ENCODE data around the gene CYP26A1. TPM values are rescaled to one million over a fixed set of nuclear protein-coding genes. Genes with fewer than 3 reads are reported as not detected.
A peak's percentile ranks its signal among the peaks of the same experiment; 100 is the strongest.

The CYP26A1 gene
- total RNA-seq, 1 donor from 2014 or later: not detected

DNA sequence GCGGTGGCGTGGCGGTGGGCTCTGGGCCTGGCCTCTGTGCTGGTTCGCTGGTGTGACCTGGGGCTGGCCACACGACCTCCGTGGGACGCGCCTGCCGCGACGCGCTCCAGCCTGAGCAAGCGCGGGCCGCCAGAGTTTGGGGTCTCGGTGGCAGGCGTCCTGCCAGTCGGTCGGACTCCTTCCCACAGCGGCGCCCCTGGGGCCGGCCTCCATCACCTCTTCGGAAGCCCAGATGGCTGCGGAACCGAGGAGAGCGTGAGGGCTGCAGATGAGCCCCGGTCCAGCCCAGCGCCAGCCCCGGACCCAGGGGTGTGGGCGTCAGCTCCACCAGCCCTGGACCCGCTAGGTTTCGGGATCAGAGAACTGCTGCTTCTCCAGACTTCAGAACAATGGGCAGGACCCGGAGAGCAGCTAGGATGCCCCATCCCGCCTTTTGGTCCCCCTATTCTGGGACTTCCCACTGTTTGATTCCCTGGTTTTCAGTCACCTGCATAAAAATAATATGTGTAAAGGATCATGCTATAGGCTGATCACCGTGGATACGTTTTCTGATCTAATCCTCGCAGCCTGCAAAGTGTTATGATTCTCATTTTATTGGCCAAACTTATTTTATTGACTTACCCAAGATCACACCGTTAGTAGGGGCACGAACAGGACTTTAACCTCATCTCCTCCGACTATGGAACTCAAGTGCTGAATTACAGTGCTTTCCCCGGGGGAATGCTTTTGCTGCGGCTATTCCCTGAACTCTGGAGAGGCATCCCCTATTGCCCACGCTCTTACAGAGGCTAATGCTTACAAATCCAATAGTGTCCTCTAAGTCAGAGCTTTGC, 10.3 kb upstream of the CYP26A1 start:
- TF ChIP-seq, protein P1, sequence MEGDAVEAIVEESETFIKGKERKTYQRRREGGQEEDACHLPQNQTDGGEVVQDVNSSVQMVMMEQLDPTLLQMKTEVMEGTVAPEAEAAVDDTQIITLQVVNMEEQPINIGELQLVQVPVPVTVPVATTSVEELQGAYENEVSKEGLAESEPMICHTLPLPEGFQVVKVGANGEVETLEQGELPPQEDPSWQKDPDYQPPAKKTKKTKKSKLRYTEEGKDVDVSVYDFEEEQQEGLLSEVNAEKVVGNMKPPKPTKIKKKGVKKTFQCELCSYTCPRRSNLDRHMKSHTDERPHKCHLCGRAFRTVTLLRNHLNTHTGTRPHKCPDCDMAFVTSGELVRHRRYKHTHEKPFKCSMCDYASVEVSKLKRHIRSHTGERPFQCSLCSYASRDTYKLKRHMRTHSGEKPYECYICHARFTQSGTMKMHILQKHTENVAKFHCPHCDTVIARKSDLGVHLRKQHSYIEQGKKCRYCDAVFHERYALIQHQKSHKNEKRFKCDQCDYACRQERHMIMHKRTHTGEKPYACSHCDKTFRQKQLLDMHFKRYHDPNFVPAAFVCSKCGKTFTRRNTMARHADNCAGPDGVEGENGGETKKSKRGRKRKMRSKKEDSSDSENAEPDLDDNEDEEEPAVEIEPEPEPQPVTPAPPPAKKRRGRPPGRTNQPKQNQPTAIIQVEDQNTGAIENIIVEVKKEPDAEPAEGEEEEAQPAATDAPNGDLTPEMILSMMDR (IDR thresholded peaks at IDR 0.05): no peak
- Histone ChIP-seq H3K9me3 (no peaks in the 10 kb centered on the region), H3K27me3 (peaks cover 71% of the 10 kb centered on the region), H3K4me1 (peaks cover 19% of the 10 kb centered on the region), H3K27ac (no peak overlapping the region), H3K36me3 (no peaks in the 10 kb centered on the region), H3K4me3 (no peak overlapping the region)
- ATAC-seq: no peak
- DNase-seq: no peak
- intact Hi-C loops (cut with DNase I): no loop called here

DNA sequence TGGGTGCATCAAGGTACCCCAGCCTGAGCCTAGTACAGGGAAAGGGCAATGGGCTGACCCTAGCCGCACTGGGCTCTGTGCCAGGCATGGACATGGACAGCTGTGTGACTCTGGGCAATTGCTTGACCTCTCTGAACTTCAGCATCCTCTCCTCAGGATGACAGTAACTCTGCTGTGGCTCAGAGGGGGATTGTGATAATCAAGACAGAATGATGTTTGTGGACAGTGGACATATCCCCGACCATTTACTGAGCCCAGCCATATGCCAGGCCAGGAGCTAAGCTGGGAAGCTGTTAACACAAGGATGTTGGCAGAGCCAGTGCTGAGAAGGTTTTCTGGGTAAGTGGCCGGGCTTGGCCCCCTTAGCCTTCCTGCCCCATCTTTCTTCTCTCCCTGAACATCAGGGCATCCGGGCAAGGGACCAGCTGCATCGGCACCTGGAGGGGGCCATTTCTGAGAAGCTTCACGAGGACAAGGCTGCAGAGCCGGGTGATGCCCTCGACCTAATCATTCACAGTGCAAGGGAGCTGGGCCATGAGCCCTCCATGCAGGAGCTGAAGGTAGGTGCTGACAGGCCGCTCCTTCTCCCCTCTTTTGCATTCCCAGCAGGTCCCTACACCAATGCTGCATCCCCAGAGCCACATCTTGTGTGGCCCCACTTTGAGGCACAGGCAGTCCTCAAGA, 9.6 kb upstream of the CYP26A1 start:
- Histone ChIP-seq H3K27ac (no peak overlapping the region), H3K9me3 (no peaks in the 10 kb centered on the region), H3K27me3 (peaks cover 79% of the 10 kb centered on the region), H3K4me3 (no peak overlapping the region), H3K4me1 (peaks cover 22% of the 10 kb centered on the region), H3K36me3 (no peaks in the 10 kb centered on the region)
- DNase-seq: no peak
- no peak for ATAC-seq
- intact Hi-C loops (cut with DNase I): no loop called here
- TF ChIP-seq, protein P1 (IDR thresholded peaks at IDR 0.05): no peak

DNA sequence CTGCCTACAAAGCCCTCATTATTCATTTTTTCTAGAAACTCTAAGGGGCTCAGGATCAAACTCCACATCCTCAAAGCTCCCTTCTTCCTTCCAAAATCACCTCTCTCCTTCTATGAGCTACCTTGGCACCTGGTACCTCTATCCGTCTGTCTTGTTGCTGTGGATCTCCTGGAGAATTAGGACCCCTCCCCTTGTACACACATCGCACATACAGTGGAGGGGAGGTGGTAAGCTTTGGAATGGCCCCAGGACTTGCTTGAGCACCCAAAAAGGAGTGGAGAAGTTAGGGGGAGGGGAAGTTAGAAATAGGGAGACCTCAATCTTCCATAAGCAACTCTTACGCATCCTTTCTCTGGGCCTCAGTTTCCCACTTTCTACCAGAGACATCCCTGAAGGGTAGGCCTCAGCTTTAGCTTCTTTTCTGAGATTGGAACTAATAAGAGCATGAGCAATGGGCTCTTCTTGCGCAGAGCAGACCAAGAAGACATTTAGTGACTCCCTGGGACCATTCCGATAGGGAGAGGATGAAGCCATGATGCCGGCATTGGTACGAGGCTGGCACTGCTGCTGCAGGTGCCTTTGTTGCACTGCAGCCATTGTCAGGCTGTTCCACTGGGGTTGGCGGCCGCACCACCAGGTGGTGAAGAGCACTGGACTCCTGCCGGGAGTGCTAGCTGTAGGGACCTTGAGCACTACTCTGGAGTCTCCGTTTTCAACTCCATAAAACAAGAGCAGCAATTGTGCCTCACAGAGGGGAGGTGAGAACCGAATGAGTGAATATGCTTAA, 8.6 kb upstream of the CYP26A1 start:
- DNase-seq (no peak), ATAC-seq (no peak)
- Histone ChIP-seq H3K27me3 (peaks cover 81% of the 10 kb centered on the region), H3K27ac (no peak overlapping the region), H3K4me3 (no peak overlapping the region), H3K4me1 (peaks cover 22% of the 10 kb centered on the region), H3K9me3 (no peaks in the 10 kb centered on the region), H3K36me3 (no peaks in the 10 kb centered on the region)
- TF ChIP-seq, protein P1 (IDR thresholded peaks at IDR 0.05): no peak
- intact Hi-C loops (cut with DNase I): no loop called here

DNA sequence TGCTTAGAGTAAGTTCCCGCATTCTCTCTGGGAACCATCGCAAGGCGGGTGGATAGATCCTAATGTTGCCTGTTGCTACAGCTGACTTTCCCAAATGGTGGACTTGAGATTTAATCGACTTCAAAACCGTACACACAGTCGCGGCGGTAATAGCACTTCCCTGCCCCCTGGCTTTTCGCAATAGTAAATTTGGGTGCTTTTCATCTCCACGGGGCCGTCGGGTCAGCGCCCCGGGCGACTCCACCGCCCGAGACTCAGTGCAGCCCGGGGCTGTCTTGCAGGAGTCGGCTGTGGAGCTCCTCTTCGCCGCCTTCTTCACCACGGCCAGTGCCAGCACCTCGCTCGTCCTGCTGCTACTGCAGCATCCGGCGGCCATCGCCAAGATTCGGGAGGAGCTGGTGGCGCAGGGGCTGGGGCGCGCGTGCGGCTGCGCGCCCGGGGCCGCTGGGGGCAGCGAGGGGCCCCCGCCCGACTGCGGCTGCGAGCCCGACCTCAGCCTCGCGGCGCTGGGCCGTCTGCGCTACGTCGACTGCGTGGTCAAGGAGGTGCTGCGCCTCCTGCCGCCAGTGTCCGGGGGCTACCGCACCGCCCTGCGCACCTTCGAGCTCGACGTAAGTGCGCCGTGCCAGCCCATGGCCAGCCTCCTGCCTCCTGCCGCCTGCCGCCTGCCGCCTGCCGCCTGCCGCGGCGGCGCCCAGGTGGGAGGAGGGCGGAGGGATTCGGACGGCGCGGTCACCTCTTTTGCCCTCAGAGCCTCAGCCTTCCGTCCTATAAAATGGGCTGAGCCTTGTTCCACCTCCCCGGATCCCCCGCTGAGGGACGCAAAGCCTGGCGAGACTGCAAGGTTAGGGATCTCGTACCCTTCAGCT, 7.8 kb upstream of the CYP26A1 start:
- Histone ChIP-seq H3K36me3 (no peaks in the 10 kb centered on the region), H3K27me3 (peaks cover 75% of the 10 kb centered on the region), H3K4me3 (no peak overlapping the region), H3K9me3 (no peaks in the 10 kb centered on the region), H3K4me1 (peaks cover 22% of the 10 kb centered on the region), H3K27ac (no peak overlapping the region)
- TF ChIP-seq, protein P1 (IDR thresholded peaks at IDR 0.05): no peak
- intact Hi-C loops (cut with DNase I): no loop called here
- DNase-seq: peak; percentile 63
- ATAC-seq: no peak

DNA sequence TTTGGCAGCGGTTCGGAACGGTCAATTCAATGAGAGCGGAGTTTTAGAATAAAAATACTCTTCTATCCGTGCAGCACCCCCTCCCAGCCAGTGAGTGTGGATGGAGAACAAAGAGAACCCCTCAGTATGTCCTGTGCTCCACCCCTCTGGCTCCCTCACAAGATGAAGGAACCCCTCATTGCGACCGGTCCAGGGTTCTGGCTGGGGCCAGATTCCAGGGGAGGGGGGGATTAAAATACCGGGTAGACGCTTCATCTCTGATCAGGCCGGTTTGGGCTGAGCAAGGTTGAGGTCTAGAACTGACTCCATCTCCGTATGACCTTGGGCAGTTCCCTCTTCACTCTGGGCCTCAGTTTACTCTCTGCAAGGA, 7.2 kb upstream of the CYP26A1 start:
- Histone ChIP-seq H3K4me3 (no peak overlapping the region), H3K9me3 (no peaks in the 10 kb centered on the region), H3K27me3 (peaks cover 71% of the 10 kb centered on the region), H3K27ac (no peak overlapping the region), H3K4me1 (peaks cover 21% of the 10 kb centered on the region), H3K36me3 (no peaks in the 10 kb centered on the region)
- TF ChIP-seq, protein P1 (IDR thresholded peaks at IDR 0.05): no peak
- DNase-seq (no peak), ATAC-seq (no peak)
- intact Hi-C loops (cut with DNase I): no loop called here
